Activated T-cell treated with anti-CD3 and anti-CD28 coated beads, Interleukin-2, amount 50 U/mL, for 1 hour (primary cell): ENCODE results near the gene PGR.

Experiments
- DNase-seq: peaks from one replicate; pipeline ENCODE4 v3.0.0-alpha.2; 2020

PGR gene

GRCh38 chr11:101008961-101009689, 120.5 kb downstream of the PGR start:
- DNase-seq: no peak

GRCh38 chr11:101003468-101003867, 126.1 kb downstream of the PGR start:
- no peak for DNase-seq

- DNase-seq: no peak
Observed at GRCh38 chr11:100999756-101000155, 129.9 kb downstream of the PGR start.

GRCh38 chr11:100994966-100995365, 134.6 kb downstream of the PGR start:
- no peak for DNase-seq

- no peak for DNase-seq
Observed at GRCh38 chr11:100991541-100991940, 138.1 kb downstream of the PGR start.

- DNase-seq: no peak
Observed at GRCh38 chr11:100990931-100991330, 138.7 kb downstream of the PGR start.

- no peak for DNase-seq
Observed at GRCh38 chr11:100984668-100985067, 144.9 kb downstream of the PGR start.

GRCh38 chr11:100981196-100981824, 148.3 kb downstream of the PGR start:
- DNase-seq: no peak

- DNase-seq: no peak
Observed at GRCh38 chr11:100980156-100980555, 149.5 kb downstream of the PGR start.
